H1 (cell line): ENCODE data around the gene ALOX5. TPM values are rescaled to one million over a fixed set of nuclear protein-coding genes. Genes with fewer than 3 reads are reported as not detected.

Source experiments
- CEBPB ChIP-seq: IDR thresholded peaks from 2 replicates; pipeline ENCODE4 v1.6.1; 2012; ENCODE audit warnings: low read depth, low read length
- CHD1 ChIP-seq: IDR thresholded peaks from 2 replicates; pipeline ENCODE4 v1.6.1; 2012; ENCODE audit warnings: low read depth, low read length, improper control_type of control experiment
- CHD7 ChIP-seq: fragments of 300-600 bp; sonication (generic); IDR thresholded peaks from 2 replicates; pipeline ENCODE4 v1.7.1; 2012; ENCODE audit warnings: low read length, moderate library complexity, mild to moderate bottlenecking, inconsistent platforms; ENCODE audit not compliant: insufficient replicate concordance
- E2F6 ChIP-seq: IDR thresholded peaks from 2 replicates; pipeline ENCODE4 v1.6.1; 2012; ENCODE audit warnings: inconsistent platforms
- EZH2 ChIP-seq: fragments of 200-600 bp; sonication (generic); IDR thresholded peaks from 2 replicates; pipeline ENCODE4 v1.7.1; 2012; ENCODE audit warnings: low read depth, mild to moderate bottlenecking, moderate library complexity, low read length, inconsistent platforms; ENCODE audit not compliant: severe bottlenecking
- MAX ChIP-seq: IDR thresholded peaks from 2 replicates; pipeline ENCODE4 v1.6.1; 2012; ENCODE audit warnings: inconsistent platforms
- PHF8 ChIP-seq: fragments of 200-600 bp; sonication (generic); conservative IDR thresholded peaks from 2 replicates; pipeline ENCODE4 v1.7.1; 2012; ENCODE audit warnings: low read depth, mild to moderate bottlenecking, inconsistent platforms, low read length, moderate library complexity
- SIRT6 ChIP-seq: IDR thresholded peaks from one replicate; pipeline ENCODE4 v1.7.1; 2012; ENCODE audit warnings: low read length, inconsistent platforms
- SIX5 ChIP-seq: IDR thresholded peaks from 2 replicates; pipeline ENCODE4 v1.6.1; 2011; ENCODE audit warnings: mild to moderate bottlenecking, low read depth, low read length
- SP1 ChIP-seq: IDR thresholded peaks from 2 replicates; pipeline ENCODE4 v1.6.1; 2011; ENCODE audit warnings: low read depth, low read length
- SP2 ChIP-seq: IDR thresholded peaks from 2 replicates; pipeline ENCODE4 v1.6.1; 2012; ENCODE audit warnings: mild to moderate bottlenecking, low read length, inconsistent platforms
- SP4 ChIP-seq: IDR thresholded peaks from 2 replicates; pipeline ENCODE4 v1.6.1; 2012; ENCODE audit warnings: low read length, inconsistent platforms
- ZNF274 ChIP-seq: IDR thresholded peaks from 2 replicates; pipeline ENCODE4 v1.7.0; 2012; ENCODE audit warnings: low read length, borderline replicate concordance; ENCODE audit errors: extremely low read depth
- polyA plus RNA-seq, 7 experiments: library from polyadenylated mRNA; depleted of rRNA in 3 of 7; stranded (reverse) in 5 of 7; unstranded in 2 of 7; fragments of >200 nt in 5 of 7; fragments of 200-250 nt in 2 of 7; gene quantifications; 1 replicate in 5 of 7; 2 replicates in 1 of 7; 4 replicates in 1 of 7; pipeline versions ENCODE4 v1.2.1 to v1.2.3, GENCODE V29; 2011 to 2013; ENCODE audit warnings: missing spikeins in 2 of 7, mixed read lengths in 2 of 7
- total RNA-seq: library from RNA; stranded (reverse); fragmentation: NEBNext Ultra II Directional; extraction: Animal tissue kit (Norgen Biotek cat#: 25700); gene quantifications from 2 replicates; pipeline ENCODE4 v1.2.1, GENCODE V29; 2021

ALOX5 gene
- total and polyA plus RNA-seq, 2 of the 8 experiments (the other 6 are each of a cell fraction or from before 2014, with no cell fraction given) = 1.6 to 3.8 TPM

- TF ChIP-seq CHD7 (no peak), SP2 (no peak), SIX5 (no peak), E2F6 (no peak), SIRT6 (no peak), PHF8 (no peak), MAX (no peak), EZH2 (no peak), SP1 (no peak), SP4 (no peak), CEBPB (no peak), CHD1 (no peak), ZNF274 (no peak)
Measured at GRCh38 chr10:45447416-45447815, 73.4 kb downstream of the ALOX5 start (continued).
